GM18520 (cell line): ENCODE data around the gene PID1.

ENCODE experiments used
- ATAC-seq: cut with Tn5 transposase; IDR thresholded peaks from one replicate; pipeline ENCODE4 v1.9.1; 2021; ENCODE audit not compliant: unreplicated experiment

Gene PID1, protein sequence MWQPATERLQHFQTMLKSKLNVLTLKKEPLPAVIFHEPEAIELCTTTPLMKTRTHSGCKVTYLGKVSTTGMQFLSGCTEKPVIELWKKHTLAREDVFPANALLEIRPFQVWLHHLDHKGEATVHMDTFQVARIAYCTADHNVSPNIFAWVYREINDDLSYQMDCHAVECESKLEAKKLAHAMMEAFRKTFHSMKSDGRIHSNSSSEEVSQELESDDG

DNA sequence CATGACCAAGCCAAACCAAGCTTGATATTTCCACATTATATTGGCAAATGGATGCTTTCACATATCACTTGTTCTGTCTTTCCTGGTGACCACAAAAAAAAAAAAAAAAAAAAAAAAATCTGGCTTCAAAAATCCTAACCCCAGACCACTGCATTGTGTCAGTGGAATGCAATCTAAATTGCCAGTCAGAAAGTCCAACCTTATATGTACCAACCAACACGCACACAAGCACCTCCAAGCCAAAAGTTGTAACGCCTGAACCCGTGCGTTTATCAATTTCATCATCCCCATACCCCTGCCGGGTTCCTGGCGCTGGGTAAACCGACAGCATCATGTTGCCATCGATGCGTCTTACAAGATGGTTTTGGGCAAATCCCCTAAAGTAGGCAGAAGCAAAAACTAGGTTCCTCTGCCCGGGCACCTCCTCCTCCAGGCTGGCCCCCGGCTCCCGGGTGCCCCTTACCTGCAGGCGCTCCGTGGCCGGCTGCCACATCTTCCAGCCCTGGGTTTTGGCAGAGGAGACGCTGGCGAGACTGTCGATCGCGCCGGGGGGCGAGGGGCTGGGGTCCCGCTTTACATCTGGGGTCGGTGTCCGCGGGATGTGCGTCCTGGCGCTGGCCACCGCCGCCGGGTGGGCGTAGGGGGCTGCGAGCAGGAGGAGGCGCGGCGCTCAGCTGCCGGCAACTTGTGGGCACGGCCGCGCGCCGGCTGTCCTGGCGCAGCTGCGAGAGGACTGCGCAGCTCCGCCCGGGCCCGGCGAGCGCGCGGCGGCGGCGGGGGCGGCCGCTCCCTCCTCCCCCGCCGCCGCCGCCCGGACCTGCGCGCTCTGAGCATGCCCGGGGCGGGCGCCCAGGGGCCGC is at the start of gene PID1:
TSS of gene PID1 (minus strand) at position 737 of the 860 bp plus-strand sequence. CDS start at position 493, 244 bp downstream.
- ATAC-seq = no peak

DNA sequence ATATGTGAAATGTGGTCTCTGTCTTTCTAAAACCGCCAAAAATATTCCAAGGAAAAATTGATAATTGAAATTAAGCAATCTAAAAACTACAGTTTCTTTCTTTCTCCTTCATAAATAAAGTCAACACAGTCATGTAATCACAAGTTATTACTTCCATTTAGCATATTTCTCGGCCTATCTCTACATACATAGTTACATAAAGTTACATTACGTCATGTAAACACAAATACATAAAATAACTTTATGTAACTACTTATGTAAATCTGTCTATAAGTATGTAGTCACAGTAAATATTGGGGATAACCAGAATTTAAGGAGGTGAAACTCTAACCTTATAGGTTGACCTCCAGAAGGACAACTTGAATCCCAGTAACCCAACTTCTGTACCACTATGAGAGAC is 48.5 kb upstream of the PID1 start:
- no peak for ATAC-seq

DNA sequence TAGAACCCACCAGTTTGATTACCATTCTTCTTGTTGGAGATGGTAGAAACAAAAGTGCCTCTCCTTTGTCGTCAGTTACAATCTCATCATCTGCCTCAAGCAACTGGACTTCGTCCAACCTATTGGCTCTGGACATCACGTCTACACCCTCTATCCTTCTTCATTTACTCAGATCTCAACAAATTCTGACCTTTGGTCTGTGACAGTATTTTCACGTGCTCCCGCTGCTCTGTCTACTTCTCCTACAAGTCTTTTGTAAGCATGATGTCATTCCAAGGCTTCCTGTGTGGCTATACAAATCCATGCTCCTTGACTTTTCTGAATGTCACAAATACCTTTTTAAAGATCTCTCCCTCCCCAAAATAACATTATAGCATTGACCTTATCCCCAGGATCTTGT is 43.0 kb upstream of the PID1 start:
- ATAC-seq = no peak

DNA sequence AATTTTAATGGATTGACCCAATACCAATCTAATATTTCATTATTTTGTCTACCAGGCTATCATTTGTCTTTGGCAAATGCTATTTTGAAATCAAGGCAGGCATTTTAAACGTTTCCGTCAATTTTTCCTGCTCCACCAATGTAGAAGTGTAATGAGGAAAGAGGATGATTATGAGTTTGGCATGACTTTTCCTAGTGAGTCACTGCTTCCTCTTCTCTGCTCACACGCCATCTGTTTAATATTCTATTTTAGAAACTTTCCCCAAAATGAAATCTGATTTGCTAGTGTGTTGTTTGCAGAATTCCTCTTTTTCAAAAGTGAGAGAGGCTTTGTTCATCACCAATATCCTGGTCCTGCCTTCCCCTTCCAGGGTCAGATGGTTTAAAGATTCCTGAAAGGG is 42.5 kb upstream of the PID1 start:
- no peak for ATAC-seq

- ATAC-seq = no peak
Observed at GRCh38 chr2:229301237-229301636, 30.1 kb upstream of the PID1 start.

DNA sequence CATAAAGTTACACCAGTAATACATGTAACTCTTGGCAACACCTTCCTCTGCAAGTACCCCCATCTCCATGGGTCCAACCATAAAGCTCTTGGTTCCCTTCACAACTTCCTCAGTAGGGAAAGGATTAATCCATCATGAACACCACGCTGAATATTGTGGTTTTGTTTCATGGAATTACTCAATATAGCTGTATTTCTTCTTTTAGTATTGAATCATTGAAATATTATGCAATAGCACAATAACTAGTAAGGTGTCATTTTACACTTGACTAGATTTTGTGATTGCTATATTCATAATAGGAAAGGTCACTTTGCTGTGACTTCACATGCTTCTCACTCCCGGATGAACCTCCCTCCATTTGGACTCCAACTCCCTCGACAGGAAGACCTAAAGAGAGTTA is 29.7 kb upstream of the PID1 start:
- ATAC-seq = no peak

DNA sequence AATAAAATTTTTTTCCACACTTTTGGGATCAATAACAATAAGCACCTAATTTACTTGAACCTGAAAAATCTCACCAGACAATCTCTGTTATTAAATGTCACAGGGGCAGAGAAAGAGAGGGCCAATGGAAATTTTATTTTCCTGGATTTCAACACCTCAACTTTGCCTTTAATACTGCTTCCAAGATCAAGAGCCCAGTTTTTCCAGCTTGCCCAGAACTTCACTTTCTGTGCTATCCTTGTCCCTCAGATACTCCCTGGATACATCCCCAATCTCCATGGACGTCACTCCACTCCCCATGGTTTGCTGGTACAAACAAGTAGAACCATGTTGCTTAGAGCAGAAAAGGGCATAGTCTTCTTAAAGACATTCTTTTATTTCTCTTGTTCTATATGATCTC is 29.3 kb upstream of the PID1 start:
- ATAC-seq = no peak

- no peak for ATAC-seq
Observed at GRCh38 chr2:229297247-229297646, 26.2 kb upstream of the PID1 start.

- no peak for ATAC-seq
Observed at GRCh38 chr2:229296536-229296935, 25.4 kb upstream of the PID1 start.

DNA sequence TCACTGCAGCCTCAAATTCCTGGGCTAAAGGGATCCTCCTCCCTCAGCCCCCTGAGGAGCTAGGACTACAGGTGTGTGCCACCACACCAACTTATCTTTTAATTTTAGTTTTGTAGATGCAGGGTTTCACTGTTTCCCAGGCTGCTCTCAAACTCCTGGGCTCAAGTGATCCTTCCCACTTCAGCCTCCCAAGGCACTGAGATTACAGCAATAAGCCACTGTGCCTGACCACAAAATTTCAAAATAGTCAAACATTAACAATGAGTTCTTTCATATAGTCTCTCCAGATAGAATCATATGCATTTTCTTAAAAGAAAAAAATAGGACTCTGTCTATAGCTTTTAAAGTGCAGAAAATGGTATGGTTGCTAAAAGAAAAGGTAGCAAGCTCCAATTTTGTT is 24.9 kb upstream of the PID1 start:
- ATAC-seq = no peak

DNA sequence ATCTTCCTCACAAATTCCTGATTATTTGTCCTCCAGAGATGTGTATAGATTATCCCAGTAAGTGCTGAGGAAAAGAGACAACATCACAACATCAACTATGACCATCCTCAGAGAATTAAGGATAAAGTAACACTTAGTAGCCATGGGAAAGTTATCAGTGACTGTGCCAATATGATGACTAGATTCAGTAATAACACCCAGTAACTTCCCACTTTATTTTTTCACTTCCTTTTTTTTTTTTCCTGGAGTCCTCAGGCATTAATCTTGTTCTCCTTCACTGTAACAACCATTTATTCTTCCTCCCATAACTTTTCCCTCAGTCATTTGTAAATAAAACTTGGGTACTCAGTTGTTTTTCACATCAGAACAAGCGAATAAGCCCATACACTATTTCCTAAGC is 16.7 kb upstream of the PID1 start:
- no peak for ATAC-seq

DNA sequence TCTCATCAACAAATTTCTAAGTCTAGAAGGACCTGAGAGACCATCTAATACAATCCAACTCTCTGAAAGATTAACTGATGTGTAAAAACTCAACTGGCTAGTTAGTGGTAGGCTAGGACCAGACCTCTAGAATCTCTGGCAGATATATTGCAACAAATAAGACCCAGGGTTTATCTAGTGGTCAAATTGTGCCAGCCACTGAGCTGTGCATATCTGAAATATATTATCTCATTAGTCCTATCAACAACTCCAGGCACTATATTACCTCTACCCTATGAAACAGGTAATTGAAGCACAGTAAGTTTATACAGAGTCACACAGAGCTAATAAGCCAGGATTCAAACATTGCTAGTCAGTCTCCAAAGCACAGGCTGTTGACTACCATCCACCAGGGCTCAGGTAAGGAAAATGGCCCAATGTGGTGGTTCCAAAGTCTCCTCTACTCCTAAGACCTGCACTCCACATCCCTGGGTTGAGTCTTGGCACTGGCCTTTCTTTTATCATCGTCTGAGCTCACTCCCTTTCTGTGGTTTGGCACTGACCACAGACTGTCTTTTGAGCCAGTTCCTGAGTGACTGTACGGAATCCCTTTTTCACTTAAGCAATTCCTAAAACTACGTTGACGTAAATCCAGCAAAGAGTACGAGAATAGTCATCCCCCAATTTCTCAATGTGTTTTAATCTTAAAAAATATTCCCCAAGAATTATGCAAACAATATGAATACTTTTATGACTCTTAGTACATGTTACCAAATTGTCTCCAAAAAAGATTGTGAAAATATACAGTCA is 11.9 kb upstream of the PID1 start:
- no peak for ATAC-seq

DNA sequence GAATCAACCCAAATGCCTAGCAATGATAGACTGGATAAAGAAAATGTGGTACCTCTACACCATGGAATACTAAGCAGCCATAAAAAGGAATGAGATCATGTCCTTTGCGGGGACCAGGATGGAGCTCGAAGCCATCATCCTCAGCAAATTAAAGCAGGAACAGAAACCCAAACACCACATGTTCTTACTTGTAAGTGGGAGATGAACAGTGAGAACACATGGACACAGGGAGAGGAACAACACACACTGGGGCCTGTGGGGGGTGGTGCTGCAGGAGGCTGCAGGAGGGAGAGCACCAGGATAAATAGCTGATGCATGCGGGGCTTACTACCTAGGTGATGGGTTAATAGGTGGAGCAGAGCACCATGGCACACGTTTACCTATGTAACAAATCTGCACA is 8.4 kb upstream of the PID1 start:
- ATAC-seq = no peak

- no peak for ATAC-seq
Observed at GRCh38 chr2:229275506-229275905, 4.4 kb upstream of the PID1 start.

DNA sequence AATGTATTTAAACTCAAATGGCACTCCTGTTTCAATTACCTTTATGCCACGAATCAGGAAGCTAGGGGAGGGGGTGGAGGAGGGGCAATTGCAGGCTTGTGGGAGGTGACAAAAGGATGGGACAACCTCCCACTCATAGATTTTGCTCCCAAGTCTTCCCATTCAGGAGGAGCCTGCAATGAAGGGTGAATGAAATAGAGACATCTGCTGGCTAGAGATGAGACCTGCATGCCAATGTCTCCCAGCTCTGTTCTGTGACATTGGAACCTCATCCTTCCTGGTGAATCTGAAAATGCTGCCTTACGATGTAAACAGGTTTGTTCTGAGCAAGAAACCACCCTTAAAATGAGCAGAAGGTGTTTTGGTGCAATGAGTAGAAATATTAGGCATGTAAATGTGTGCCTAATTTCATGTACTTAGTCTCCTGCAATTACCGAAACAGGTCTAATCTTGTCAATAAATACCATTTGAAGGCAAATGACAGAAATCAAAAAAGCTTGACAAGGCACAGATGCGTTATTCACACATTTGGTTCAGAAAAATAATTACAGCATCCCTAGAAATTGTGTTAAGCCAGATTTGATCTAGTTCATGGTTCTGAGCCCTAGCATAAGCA is 2.7 kb upstream of the PID1 start:
- no peak for ATAC-seq

DNA sequence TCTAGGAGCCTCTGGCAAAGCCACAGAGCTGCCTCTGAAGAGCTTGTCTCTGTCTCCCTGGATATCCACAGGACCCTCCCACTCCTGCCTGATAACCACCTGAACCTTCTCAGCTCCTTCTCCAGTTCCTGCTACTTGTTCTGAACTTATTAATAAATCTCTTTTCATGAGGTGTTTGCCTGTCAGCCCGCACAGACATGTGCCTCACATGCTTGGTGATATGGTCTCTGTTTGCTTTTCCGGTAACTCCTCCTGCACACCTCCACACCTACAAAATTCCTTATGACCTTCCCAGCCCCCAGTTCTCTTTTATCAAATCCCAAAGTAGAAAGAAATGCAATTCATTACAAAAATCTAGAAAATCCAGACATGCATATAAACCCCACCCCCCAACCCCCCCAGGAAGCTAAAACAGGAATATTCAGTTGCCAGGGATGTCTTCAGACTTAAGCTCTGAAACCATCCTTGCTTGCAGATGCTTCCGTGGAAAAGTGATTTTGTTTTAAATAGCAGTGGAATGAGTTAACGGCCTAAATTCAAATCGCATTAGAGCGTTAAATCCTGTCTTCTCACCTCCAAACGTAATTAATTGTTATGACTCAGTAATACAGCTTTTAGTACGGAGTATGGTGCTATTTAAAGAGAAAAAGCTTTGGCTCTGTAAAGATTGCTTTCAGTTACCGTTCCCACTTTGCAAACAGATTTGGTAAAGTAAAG is 2.1 kb upstream of the PID1 start:
- ATAC-seq = no peak

DNA sequence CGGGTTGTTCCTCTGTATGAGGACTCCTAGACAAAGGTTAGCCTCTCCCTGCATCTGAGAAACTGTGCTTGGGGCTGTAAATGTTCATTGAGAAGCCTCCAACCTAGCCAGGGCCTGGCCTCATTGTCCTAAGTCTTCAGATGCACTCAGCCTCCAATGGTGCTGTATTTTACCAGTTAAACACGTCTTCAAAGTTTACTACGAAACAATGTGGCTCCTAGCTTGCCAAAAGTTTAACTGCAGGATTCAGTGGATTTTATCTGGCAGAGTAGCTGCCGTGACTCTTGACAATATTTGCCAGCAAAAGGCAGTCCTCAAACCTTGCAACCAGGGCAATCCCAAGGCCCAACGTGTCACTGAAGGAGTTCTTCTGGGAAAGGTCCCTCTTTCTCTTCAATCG is 1.1 kb downstream of the PID1 start:
- ATAC-seq = no peak

- ATAC-seq = no peak
Observed at GRCh38 chr2:229269146-229269545, 1.9 kb downstream of the PID1 start.

GRCh38 chr2:229268626-229269025 is 2.5 kb downstream of the PID1 start:
- ATAC-seq = no peak

- ATAC-seq = no peak
Observed at GRCh38 chr2:229267080-229267479, 4.0 kb downstream of the PID1 start.

DNA sequence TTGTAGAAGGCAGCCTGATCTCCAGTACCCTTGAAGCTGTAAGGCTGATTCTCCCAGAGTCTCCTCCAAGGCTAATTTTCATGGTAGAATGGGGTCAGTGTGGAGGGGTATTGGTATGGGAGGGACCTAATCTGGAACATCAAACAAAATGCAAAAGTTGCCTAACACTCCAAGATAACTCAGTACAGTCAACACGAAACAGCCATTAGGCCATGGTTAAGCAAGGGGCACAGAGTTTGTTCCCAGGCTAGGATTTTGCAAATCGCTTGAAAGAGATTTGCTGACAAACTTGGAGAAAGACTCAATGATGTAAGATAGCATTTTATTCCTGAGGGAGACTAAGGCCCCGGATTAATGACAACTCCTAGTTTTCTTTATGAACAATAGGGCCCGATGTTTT is 5.4 kb downstream of the PID1 start:
- no peak for ATAC-seq
